OCI-LY7 (cell line): ENCODE results near the gene C1orf87. TPM values are rescaled to one million over a fixed set of nuclear protein-coding genes. Genes with fewer than 3 reads are reported as not detected.

Source experiments
- BruUV-seq: library from RNA; stranded (reverse); fragments of 400-500 nt; replicated peaks from 2 replicates; lab custom pipeline; 2021; lab: Mats Ljungman, UMichigan
- CTCF ChIA-PET: fragments of 300-600 bp; sonication (Branson Sonifier 250); formaldehyde crosslinking; loops from one replicate; lab custom pipeline; 2022; ENCODE audit warnings: antibody characterized with exemption; ENCODE audit not compliant: unreplicated experiment; lab: Charles Lee
- POLR2A ChIA-PET: fragments of 300-600 bp; sonication (Branson Sonifier 250); formaldehyde crosslinking; loops from one replicate; lab custom pipeline; 2022; ENCODE audit warnings: antibody characterized with exemption; lab: Charles Lee
- DNase-seq: peaks from one replicate; pipeline ENCODE4 v3.0.0-alpha.2; 2015; ENCODE audit warnings: low spot score
- H2AFZ ChIP-seq: fragments of 200-600 bp; sonication (generic), shearing (Covaris generic); 2 replicates; pipeline ENCODE4 v1.6.1; 2014; ENCODE audit warnings: mild to moderate bottlenecking, antibody characterized with exemption, low read length, moderate library complexity
- H3K27ac ChIP-seq: fragments of 200-600 bp; sonication (generic); 2 replicates; pipeline ENCODE4 v1.5.1; 2014; ENCODE audit warnings: mixed run types, low read depth, mild to moderate bottlenecking, moderate library complexity, low read length, inconsistent platforms; ENCODE audit not compliant: poor library complexity, severe bottlenecking
- H3K36me3 ChIP-seq: fragments of 200-600 bp; sonication (generic); 2 replicates; pipeline ENCODE4 v1.6.1; 2014; ENCODE audit warnings: mild to moderate bottlenecking, antibody characterized with exemption, low read length, moderate library complexity, mixed read lengths; ENCODE audit not compliant: insufficient read depth
- H3K4me1 ChIP-seq: fragments of 200-600 bp; sonication (generic); 2 replicates; pipeline ENCODE4 v1.5.1; 2014; ENCODE audit warnings: mild to moderate bottlenecking, low read length; ENCODE audit not compliant: insufficient read depth, poor library complexity, severe bottlenecking
- H3K4me2 ChIP-seq: fragments of 200-600 bp; sonication (generic); 2 replicates; pipeline ENCODE4 v1.6.1; 2014; ENCODE audit warnings: mild to moderate bottlenecking, low read length
- H3K4me3 ChIP-seq: fragments of 200-600 bp; sonication (generic); 2 replicates; pipeline ENCODE4 v1.5.1; 2014; ENCODE audit warnings: mild to moderate bottlenecking, low read depth, low read length; ENCODE audit not compliant: poor library complexity, severe bottlenecking
- H3K79me2 ChIP-seq: fragments of 200-600 bp; sonication (generic); 2 replicates; pipeline ENCODE4 v1.6.1; 2016; ENCODE audit warnings: low read depth, mild to moderate bottlenecking, low read length, moderate library complexity, mixed read lengths; ENCODE audit not compliant: insufficient read depth
- H3K9me2 ChIP-seq: fragments of 200-600 bp; sonication (generic); 2 replicates; pipeline ENCODE4 v1.6.1; 2016; ENCODE audit warnings: mild to moderate bottlenecking, low read length, mixed read lengths; ENCODE audit not compliant: insufficient read depth
- H3K9me3 ChIP-seq: fragments of 200-600 bp; sonication (generic); 2 replicates; pipeline ENCODE4 v1.6.1; 2014; ENCODE audit warnings: mild to moderate bottlenecking, mixed run types, low read length, mixed read lengths
- H4K20me1 ChIP-seq: fragments of 200-600 bp; sonication (generic); 2 replicates; pipeline ENCODE4 v1.6.1; 2014; ENCODE audit warnings: mild to moderate bottlenecking, antibody characterized with exemption, low read length, moderate library complexity, mixed read lengths; ENCODE audit not compliant: insufficient read depth
- EZH2phosphoT487 ChIP-seq: fragments of 200-600 bp; sonication (generic); IDR thresholded peaks from 2 replicates; pipeline ENCODE4 v1.6.1; 2018; ENCODE audit warnings: low read depth, borderline replicate concordance, mild to moderate bottlenecking, mixed run types, antibody characterized with exemption, low read length, moderate library complexity, mixed read lengths
- intact Hi-C: fragments of 100-400 bp; cut with micrococcal nuclease; formaldehyde crosslinking; loops from one replicate; pipeline ENCODE4 v1.10.0; 2022; ENCODE audit not compliant: unreplicated experiment
- total RNA-seq, 2 experiments: library from RNA; depleted of rRNA in 1 of 2; stranded (reverse); fragments of >200 nt in 1 of 2; shearing (Covaris generic) in 1 of 2; gene quantifications; 2 replicates each; pipeline ENCODE4 v1.2.3, GENCODE V29; 2014 to 2022
- TF ChIP-seq, protein P1 (sequence below): fragments of 200-600 bp; sonication (generic); conservative IDR thresholded peaks from 2 replicates; pipeline ENCODE4 v1.5.1; 2014; ENCODE audit warnings: mild to moderate bottlenecking, antibody characterized with exemption, low read length, moderate library complexity, mixed read lengths

C1orf87 gene
- total RNA-seq, 2 experiments from 2014 or later: not detected

GRCh38 chr1:60055336-60055735, 18.2 kb downstream of the C1orf87 start:
- Histone ChIP-seq H3K9me3 (no peaks in the 10 kb centered on the region), H2AFZ (no peak overlapping the region), H3K4me1 (no peaks in the 10 kb centered on the region), H3K9me2 (no peaks in the 10 kb centered on the region), H3K36me3 (no peaks in the 10 kb centered on the region), H3K79me2 (no peaks in the 10 kb centered on the region), H3K27ac (no peak overlapping the region), H4K20me1 (no peaks in the 10 kb centered on the region), H3K4me3 (no peak overlapping the region), H3K4me2 (no peak overlapping the region)
- CTCF ChIA-PET: no interaction called here
- TF ChIP-seq EZH2phosphoT487: no peak
- POLR2A ChIA-PET: no interaction called here
- no peak for DNase-seq
- intact Hi-C loops: no loop called here
- no TSS peak for BruUV-seq

- no peaks in the 10 kb centered on the region for H3K9me3 ChIP-seq
- BruUV-seq: no TSS peak
- H3K79me2 ChIP-seq: no peaks in the 10 kb centered on the region
- H3K36me3 ChIP-seq: no peaks in the 10 kb centered on the region
- H3K27ac ChIP-seq: no peak overlapping the region
- ChIA-PET CTCF (no interaction called here), POLR2A (no interaction called here)
- H3K4me3 ChIP-seq: no peak overlapping the region
- TF ChIP-seq, protein P1, sequence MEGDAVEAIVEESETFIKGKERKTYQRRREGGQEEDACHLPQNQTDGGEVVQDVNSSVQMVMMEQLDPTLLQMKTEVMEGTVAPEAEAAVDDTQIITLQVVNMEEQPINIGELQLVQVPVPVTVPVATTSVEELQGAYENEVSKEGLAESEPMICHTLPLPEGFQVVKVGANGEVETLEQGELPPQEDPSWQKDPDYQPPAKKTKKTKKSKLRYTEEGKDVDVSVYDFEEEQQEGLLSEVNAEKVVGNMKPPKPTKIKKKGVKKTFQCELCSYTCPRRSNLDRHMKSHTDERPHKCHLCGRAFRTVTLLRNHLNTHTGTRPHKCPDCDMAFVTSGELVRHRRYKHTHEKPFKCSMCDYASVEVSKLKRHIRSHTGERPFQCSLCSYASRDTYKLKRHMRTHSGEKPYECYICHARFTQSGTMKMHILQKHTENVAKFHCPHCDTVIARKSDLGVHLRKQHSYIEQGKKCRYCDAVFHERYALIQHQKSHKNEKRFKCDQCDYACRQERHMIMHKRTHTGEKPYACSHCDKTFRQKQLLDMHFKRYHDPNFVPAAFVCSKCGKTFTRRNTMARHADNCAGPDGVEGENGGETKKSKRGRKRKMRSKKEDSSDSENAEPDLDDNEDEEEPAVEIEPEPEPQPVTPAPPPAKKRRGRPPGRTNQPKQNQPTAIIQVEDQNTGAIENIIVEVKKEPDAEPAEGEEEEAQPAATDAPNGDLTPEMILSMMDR: no peak
- no peak for TF ChIP-seq EZH2phosphoT487
- intact Hi-C loops: no loop called here
- H3K4me1 ChIP-seq: no peaks in the 10 kb centered on the region
- no peak overlapping the region for H3K4me2 ChIP-seq
- DNase-seq: no peak
- H4K20me1 ChIP-seq: no peaks in the 10 kb centered on the region
- H3K9me2 ChIP-seq: no peaks in the 10 kb centered on the region
- H2AFZ ChIP-seq: no peak overlapping the region
Measured at GRCh38 chr1:60054374-60054773, 19.2 kb downstream of the C1orf87 start.

DNA sequence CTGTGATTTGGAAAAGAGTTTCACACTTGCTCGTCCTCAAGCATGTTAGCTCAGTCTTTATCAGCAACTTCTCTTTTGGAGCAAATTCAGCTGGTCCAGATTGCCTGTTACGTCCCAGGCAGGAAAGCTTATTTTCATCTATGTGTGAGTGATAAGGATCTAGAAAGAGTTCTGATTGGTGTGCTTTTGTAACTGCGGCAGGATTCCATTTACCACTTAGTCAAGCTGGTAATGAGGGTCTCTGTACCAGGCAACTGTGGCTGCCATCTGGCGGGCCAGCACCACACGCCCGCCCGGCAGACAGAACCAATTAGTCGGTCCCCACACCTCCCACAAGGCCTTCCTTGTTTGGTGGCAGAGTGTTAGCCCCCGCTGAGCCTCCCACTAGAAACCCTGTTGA, 21.0 kb downstream of the C1orf87 start:
- no peak for DNase-seq
- Histone ChIP-seq H3K36me3 (no peaks in the 10 kb centered on the region), H3K4me2 (no peak overlapping the region), H3K9me3 (no peaks in the 10 kb centered on the region), H4K20me1 (no peaks in the 10 kb centered on the region), H3K4me3 (no peak overlapping the region), H3K79me2 (no peaks in the 10 kb centered on the region), H3K27ac (no peak overlapping the region), H2AFZ (no peak overlapping the region), H3K9me2 (no peaks in the 10 kb centered on the region), H3K4me1 (no peaks in the 10 kb centered on the region)
- ChIA-PET CTCF (no interaction called here), POLR2A (interaction anchor here (0.6 to 1.3 kb wide), 2 partner anchors 12 to 877 kb away, joined by 3 to 4 read pairs; no protein-coding TSS in a partner anchor)
- intact Hi-C loops: no loop called here
- no TSS peak for BruUV-seq
- TF ChIP-seq, protein P1: no peak
- TF ChIP-seq EZH2phosphoT487: no peak
